ENCODE data around the gene SIAH3. TPM values are rescaled to one million over a fixed set of nuclear protein-coding genes. Genes with fewer than 3 reads are reported as not detected.
A peak's percentile ranks its signal among the peaks of the same experiment; 100 is the strongest.

Gene SIAH3
- total and polyA plus RNA-seq, 2 experiments from 2014 or later = 0.13 to 0.17 TPM

DNA sequence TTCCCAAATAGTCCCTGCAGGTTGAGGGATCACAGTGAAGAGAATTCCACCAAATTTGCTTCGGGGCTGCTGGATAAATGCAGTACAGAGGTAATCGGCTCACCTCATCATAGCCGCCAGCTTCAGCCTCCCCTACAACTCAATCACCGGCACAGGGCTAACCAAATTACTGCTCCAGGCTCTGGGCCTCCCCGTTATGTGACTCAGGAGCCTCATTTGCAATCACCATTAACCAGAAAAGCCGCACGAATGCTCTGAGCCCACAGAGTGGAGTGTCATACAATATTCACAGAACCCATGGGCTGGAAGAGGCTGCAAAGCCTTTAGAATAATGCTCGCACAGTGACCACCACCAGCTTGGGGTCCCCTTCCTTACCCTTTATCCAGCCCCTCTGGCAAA lies 4.9 kb downstream of the SIAH3 start (continued):
- TF ChIP-seq, protein P1, sequence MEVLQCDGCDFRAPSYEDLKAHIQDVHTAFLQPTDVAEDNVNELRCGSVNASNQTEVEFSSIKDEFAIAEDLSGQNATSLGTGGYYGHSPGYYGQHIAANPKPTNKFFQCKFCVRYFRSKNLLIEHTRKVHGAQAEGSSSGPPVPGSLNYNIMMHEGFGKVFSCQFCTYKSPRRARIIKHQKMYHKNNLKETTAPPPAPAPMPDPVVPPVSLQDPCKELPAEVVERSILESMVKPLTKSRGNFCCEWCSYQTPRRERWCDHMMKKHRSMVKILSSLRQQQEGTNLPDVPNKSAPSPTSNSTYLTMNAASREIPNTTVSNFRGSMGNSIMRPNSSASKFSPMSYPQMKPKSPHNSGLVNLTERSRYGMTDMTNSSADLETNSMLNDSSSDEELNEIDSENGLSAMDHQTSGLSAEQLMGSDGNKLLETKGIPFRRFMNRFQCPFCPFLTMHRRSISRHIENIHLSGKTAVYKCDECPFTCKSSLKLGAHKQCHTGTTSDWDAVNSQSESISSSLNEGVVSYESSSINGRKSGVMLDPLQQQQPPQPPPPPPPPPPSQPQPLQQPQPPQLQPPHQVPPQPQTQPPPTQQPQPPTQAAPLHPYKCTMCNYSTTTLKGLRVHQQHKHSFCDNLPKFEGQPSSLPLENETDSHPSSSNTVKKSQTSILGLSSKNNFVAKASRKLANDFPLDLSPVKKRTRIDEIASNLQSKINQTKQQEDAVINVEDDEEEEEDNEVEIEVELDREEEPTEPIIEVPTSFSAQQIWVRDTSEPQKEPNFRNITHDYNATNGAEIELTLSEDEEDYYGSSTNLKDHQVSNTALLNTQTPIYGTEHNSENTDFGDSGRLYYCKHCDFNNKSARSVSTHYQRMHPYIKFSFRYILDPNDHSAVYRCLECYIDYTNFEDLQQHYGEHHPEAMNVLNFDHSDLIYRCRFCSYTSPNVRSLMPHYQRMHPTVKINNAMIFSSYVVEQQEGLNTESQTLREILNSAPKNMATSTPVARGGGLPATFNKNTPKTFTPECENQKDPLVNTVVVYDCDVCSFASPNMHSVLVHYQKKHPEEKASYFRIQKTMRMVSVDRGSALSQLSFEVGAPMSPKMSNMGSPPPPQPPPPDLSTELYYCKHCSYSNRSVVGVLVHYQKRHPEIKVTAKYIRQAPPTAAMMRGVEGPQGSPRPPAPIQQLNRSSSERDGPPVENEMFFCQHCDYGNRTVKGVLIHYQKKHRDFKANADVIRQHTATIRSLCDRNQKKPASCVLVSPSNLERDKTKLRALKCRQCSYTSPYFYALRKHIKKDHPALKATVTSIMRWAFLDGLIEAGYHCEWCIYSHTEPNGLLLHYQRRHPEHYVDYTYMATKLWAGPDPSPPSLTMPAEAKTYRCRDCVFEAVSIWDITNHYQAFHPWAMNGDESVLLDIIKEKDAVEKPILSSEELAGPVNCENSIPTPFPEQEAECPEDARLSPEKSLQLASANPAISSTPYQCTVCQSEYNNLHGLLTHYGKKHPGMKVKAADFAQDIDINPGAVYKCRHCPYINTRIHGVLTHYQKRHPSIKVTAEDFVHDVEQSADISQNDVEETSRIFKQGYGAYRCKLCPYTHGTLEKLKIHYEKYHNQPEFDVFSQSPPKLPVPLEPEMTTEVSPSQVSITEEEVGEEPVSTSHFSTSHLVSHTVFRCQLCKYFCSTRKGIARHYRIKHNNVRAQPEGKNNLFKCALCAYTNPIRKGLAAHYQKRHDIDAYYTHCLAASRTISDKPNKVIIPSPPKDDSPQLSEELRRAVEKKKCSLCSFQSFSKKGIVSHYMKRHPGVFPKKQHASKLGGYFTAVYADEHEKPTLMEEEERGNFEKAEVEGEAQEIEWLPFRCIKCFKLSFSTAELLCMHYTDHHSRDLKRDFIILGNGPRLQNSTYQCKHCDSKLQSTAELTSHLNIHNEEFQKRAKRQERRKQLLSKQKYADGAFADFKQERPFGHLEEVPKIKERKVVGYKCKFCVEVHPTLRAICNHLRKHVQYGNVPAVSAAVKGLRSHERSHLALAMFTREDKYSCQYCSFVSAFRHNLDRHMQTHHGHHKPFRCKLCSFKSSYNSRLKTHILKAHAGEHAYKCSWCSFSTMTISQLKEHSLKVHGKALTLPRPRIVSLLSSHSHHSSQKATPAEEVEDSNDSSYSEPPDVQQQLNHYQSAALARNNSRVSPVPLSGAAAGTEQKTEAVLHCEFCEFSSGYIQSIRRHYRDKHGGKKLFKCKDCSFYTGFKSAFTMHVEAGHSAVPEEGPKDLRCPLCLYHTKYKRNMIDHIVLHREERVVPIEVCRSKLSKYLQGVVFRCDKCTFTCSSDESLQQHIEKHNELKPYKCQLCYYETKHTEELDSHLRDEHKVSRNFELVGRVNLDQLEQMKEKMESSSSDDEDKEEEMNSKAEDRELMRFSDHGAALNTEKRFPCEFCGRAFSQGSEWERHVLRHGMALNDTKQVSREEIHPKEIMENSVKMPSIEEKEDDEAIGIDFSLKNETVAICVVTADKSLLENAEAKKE (CRISPR knock-in tag; IDR thresholded peaks at IDR 0.05) = no peak
- no peak for TF ChIP-seq EZH2phosphoT487 (IDR thresholded peaks at IDR 0.05; ENCODE audit: unreplicated experiment)

DNA sequence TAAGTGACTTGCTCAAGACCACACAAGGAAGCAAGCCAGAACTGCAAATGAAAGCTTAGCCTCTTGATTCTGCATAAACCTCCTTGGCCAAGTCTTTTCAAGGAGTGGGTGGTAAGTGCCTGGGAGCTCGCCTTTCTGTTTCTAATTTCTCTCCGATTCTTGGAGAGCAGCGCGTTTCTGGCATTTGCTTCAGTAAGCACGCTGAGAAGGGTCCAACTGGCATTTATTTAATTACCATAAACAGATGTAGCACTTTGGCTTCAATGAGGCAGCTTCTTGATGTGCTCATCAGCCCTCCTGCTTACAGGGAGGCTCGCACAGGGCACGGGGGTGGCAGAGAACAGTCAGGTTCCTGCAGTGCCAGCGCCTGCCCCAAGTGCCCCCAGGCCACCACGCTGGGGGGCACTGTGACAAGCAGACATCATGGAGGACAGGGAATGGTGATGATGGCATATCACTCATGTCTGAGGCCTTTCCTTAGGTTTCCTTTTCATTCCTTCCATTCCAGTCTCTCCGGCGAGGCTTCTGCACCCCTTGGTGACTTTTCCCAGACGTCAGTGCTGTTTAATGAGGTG lies 13.3 kb downstream of the SIAH3 start:
- no peaks in the 10 kb centered on the region for H3K79me2 ChIP-seq (replicated peaks; ENCODE audit: insufficient read depth)
- Mint-ChIP-seq H3K4me1 (peaks cover 23% of the 10 kb centered on the region), H3K36me3 (ENCODE audit: low read depth) (no peaks in the 10 kb centered on the region), H3K9me3 (no peaks in the 10 kb centered on the region), H3K4me3 (no peak overlapping the region), H3K27ac (no peak overlapping the region), H3K27me3 (ENCODE audit: insufficient read depth, low read depth, poor library complexity) (no peaks in the 10 kb centered on the region)
- no peaks in the 10 kb centered on the region for H3F3A ChIP-seq (replicated peaks; ENCODE audit: low read depth)
- H3K4me1 ChIP-seq (ENCODE audit: insufficient read depth) = peaks cover 9% of the 10 kb centered on the region
- no peaks in the 10 kb centered on the region for H3K27me3 ChIP-seq (ENCODE audit: insufficient read depth)
- no peaks in the 10 kb centered on the region for H3K9me2 ChIP-seq (ENCODE audit: insufficient read depth)
- H3K27ac ChIP-seq (ENCODE audit: low read depth) = no peak overlapping the region
- H2AFZ ChIP-seq = 0 out of 2 replicates have a peak overlapping the region, but pooled peaks have one; percentile 43
- no peaks in the 10 kb centered on the region for H3K36me3 ChIP-seq (ENCODE audit: insufficient read depth)
- H4K20me1 ChIP-seq (replicated peaks; ENCODE audit: insufficient read depth) = no peaks in the 10 kb centered on the region
- DNase-seq (ENCODE audit: low spot score) (peak; percentile 28), ATAC-seq (peak; percentile 39)
- no peak overlapping the region for H3K4me3 ChIP-seq
- peak overlapping the region; percentile 32; the same call in 1 of the 2 replicates for H3K4me2 ChIP-seq
- TF ChIP-seq NANOG (IDR thresholded peaks at IDR 0.05; ENCODE audit: borderline replicate concordance) (no peak), JUNB (IDR thresholded peaks at IDR 0.05; ENCODE audit: unreplicated experiment) (no peak), ZNF331 (CRISPR knock-in tag; IDR thresholded peaks at IDR 0.05; ENCODE audit: low read depth) (no peak), POLR2AphosphoS5 (IDR thresholded peaks at IDR 0.05; ENCODE audit: low read depth) (no peak), EZH2phosphoT487 (IDR thresholded peaks at IDR 0.05; ENCODE audit: unreplicated experiment) (no peak)
- TF ChIP-seq, protein P2, sequence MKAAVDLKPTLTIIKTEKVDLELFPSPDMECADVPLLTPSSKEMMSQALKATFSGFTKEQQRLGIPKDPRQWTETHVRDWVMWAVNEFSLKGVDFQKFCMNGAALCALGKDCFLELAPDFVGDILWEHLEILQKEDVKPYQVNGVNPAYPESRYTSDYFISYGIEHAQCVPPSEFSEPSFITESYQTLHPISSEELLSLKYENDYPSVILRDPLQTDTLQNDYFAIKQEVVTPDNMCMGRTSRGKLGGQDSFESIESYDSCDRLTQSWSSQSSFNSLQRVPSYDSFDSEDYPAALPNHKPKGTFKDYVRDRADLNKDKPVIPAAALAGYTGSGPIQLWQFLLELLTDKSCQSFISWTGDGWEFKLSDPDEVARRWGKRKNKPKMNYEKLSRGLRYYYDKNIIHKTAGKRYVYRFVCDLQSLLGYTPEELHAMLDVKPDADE (IDR thresholded peaks at IDR 0.05) = no peak
- TF ChIP-seq, protein P3, sequence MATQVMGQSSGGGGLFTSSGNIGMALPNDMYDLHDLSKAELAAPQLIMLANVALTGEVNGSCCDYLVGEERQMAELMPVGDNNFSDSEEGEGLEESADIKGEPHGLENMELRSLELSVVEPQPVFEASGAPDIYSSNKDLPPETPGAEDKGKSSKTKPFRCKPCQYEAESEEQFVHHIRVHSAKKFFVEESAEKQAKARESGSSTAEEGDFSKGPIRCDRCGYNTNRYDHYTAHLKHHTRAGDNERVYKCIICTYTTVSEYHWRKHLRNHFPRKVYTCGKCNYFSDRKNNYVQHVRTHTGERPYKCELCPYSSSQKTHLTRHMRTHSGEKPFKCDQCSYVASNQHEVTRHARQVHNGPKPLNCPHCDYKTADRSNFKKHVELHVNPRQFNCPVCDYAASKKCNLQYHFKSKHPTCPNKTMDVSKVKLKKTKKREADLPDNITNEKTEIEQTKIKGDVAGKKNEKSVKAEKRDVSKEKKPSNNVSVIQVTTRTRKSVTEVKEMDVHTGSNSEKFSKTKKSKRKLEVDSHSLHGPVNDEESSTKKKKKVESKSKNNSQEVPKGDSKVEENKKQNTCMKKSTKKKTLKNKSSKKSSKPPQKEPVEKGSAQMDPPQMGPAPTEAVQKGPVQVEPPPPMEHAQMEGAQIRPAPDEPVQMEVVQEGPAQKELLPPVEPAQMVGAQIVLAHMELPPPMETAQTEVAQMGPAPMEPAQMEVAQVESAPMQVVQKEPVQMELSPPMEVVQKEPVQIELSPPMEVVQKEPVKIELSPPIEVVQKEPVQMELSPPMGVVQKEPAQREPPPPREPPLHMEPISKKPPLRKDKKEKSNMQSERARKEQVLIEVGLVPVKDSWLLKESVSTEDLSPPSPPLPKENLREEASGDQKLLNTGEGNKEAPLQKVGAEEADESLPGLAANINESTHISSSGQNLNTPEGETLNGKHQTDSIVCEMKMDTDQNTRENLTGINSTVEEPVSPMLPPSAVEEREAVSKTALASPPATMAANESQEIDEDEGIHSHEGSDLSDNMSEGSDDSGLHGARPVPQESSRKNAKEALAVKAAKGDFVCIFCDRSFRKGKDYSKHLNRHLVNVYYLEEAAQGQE (IDR thresholded peaks at IDR 0.05; ENCODE audit: unreplicated experiment) = no peak

Measured in GM23338 (cell line).